Skeletal muscle tissue (tissue), 4 donors: ENCODE data around the gene STARD3NL. TPM values are rescaled to one million over a fixed set of nuclear protein-coding genes. Genes with fewer than 3 reads are reported as not detected.

Source experiments
- H3K27ac ChIP-seq: one replicate; pipeline ENCODE4 v1.7.0; 2013; ENCODE audit warnings: mild to moderate bottlenecking, low read depth, low read length, inconsistent platforms
- H3K27me3 ChIP-seq, 3 donors: one replicate each; pipeline ENCODE4 v1.7.0; 2013; ENCODE audit warnings: low read length in 3 of 3; ENCODE audit not compliant: control insufficient read depth in 3 of 3, insufficient read depth in 3 of 3
- H3K36me3 ChIP-seq, 3 donors: one replicate each; pipeline ENCODE4 v1.7.0; 2013; ENCODE audit warnings: low read length in 3 of 3; ENCODE audit not compliant: control insufficient read depth in 3 of 3, insufficient read depth in 3 of 3
- H3K4me1 ChIP-seq, 3 donors: one replicate each; pipeline ENCODE4 v1.7.0; 2013; ENCODE audit warnings: low read length in 3 of 3, mild to moderate bottlenecking in 3 of 3; ENCODE audit not compliant: control insufficient read depth in 3 of 3, insufficient read depth in 3 of 3
- H3K4me3 ChIP-seq, 3 donors: one replicate each; pipeline ENCODE4 v1.7.0; 2013; ENCODE audit warnings: low read length in 3 of 3
- H3K9ac ChIP-seq, 3 donors: one replicate each; pipeline ENCODE4 v1.7.0; 2013; ENCODE audit warnings: low read length in 3 of 3, mild to moderate bottlenecking in 3 of 3, moderate library complexity in 2 of 3, low read depth in 1 of 3
- H3K9me3 ChIP-seq, 3 donors: one replicate each; pipeline ENCODE4 v1.7.0; 2013; ENCODE audit warnings: low read length in 3 of 3; ENCODE audit not compliant: control insufficient read depth in 3 of 3
- total RNA-seq: library from RNA; depleted of rRNA; stranded (reverse); fragments of >200 nt; gene quantifications from one replicate; pipeline ENCODE4 v1.2.3, GENCODE V29; 2014
- donor health status: Osteomylitis.

The STARD3NL gene
- total RNA-seq, 1 donor from 2014 or later: 28.2 TPM

DNA sequence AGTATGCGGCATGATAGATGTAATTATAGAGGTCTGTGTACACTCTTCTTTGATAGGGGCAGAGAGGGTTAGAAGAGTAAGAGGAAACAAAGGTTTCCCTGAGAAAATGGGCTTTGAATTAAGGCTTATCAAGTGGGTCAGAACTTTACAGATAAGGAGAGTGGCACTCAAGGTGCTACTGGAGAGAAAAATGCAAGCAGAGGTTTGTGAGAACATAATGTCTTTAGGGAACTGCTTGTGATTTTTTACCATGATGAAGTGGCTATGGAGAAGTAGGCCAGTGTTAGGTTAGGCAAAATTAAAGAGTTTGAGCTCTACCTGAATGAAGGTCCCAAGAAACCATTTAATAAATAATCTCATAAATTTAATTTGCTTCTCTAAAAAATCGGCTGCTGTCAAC, 14.3 kb downstream of the STARD3NL start:
- no peak overlapping the region for H3K4me3 ChIP-seq
- H3K9me3 ChIP-seq: no peaks in the 10 kb centered on the region
- H3K4me1 ChIP-seq: peaks cover 2 to 8% (median 3%) of the 10 kb centered on the region in 3 donors
- H3K9ac ChIP-seq: no peak overlapping the region
- no peaks in the 10 kb centered on the region for H3K36me3 ChIP-seq
- no peaks in the 10 kb centered on the region for H3K27me3 ChIP-seq
- H3K27ac ChIP-seq: no peak overlapping the region

DNA sequence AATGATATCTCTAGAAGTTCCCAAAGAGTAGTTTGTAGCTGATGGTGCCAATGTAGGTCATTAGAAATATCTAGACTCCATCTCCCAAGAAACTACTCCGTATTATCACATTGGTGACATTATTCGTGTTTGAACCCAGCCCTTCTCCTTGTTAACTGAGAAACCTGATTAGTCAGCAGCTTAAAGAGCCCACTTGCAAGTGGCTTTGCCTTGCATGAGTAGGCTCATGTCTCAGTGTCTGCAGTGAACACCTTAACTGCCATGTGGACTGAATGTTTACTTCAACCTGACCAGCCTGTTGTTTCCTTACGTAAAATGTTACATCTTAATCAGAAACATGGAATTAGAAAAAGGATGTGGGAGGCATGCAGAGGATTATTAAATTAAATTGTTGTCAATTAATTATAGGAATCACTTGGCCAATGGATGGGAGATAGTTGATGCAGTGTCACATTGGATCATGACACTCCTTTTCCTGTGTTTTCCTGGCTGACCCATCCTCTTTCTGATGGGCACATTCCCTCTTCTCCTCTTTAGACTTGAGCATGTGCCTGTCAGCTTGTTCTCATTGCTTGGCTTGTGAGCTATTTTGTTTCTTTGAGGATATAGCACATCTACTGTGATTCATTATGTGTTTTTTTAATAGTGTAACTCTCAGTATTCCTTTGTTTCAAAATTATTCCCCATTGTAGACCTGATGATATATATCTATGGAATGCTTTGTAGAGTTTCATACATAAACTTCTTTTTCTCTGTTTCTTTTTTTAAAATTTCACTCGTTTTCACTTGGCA, 18.0 kb downstream of the STARD3NL start:
- Histone ChIP-seq H3K36me3 (no peaks in the 10 kb centered on the region), H3K9me3 (no peaks in the 10 kb centered on the region), H3K27ac (no peak overlapping the region), H3K4me1 (peaks cover 0 to 6% (median 0%) of the 10 kb centered on the region in 3 donors), H3K9ac (no peak overlapping the region), H3K4me3 (no peak overlapping the region), H3K27me3 (no peaks in the 10 kb centered on the region)

DNA sequence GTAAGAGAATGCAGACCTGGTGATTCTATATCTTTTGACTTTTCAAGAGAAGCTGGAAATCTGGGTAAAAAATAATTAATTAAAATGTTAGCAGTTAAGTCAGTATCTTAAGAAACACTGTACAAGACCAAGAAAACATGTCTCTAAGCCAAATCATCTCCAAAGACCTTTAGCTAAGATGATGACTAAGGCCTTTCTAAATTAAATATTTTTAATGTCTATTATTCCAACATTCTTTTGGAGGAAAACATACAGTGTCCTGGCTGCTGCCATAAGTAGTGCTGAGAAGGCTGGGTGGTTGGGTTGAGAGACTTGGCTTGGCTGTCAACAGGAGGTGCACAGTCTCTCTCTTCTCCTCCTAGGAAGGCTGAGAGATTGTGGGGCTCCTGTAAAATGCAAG, 20.3 kb downstream of the STARD3NL start:
- H3K4me1 ChIP-seq: peaks cover 0 to 6% (median 0%) of the 10 kb centered on the region in 3 donors
- no peaks in the 10 kb centered on the region for H3K9me3 ChIP-seq

DNA sequence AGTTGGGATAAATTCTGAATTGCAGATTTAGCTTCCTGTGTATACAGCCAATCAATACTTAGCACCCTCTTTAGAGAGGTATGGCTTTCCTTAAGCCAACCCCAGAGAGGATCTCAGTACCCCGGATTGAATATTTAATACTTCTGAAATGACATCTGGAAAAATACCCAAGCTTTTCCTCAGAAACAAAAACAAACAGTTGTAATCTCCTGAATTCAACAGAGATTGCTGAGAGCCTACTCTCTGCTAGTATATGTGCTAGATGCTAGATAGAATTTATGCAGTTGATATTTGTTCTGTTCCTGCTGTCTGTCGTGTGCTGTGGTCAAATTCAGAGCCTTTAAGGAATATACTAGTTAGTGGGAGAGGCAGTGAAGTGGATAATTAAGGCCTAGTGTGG, 21.1 kb downstream of the STARD3NL start:
- no peaks in the 10 kb centered on the region for H3K36me3 ChIP-seq
- H3K4me3 ChIP-seq: no peak overlapping the region
- H3K27me3 ChIP-seq: no peaks in the 10 kb centered on the region
- peaks cover 0 to 6% (median 0%) of the 10 kb centered on the region in 3 donors for H3K4me1 ChIP-seq
- no peak overlapping the region for H3K27ac ChIP-seq
- no peak overlapping the region for H3K9ac ChIP-seq
- H3K9me3 ChIP-seq: no peaks in the 10 kb centered on the region

More for the DNA sequence above, 20.3 kb downstream of the STARD3NL start:
- Histone ChIP-seq H3K27me3 (no peaks in the 10 kb centered on the region), H3K36me3 (no peaks in the 10 kb centered on the region), H3K9ac (no peak overlapping the region), H3K4me3 (no peak overlapping the region), H3K27ac (no peak overlapping the region)

DNA sequence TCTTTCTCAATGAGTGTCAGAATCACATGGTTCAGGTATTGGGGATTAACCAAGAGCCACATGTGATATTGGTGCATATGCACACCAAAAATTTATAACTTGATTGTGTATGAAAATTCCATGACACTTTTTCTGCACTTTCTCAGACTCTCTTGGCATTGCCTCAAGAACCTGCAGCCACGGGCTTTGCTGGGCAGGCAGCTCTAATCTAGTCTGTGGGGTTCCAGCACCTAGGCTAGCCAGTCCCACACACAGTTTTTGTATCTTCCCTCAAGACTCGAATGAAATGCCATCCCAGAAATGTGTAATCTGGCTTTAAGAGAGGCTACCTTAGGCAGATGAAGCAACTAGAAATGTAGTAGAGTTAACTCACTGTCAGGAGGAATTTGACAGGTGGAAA, 21.7 kb downstream of the STARD3NL start:
- Histone ChIP-seq H3K27me3 (no peaks in the 10 kb centered on the region), H3K36me3 (no peaks in the 10 kb centered on the region), H3K27ac (no peak overlapping the region), H3K4me3 (no peak overlapping the region), H3K9ac (no peak overlapping the region), H3K4me1 (peaks cover 0 to 6% (median 0%) of the 10 kb centered on the region in 3 donors), H3K9me3 (no peaks in the 10 kb centered on the region)

DNA sequence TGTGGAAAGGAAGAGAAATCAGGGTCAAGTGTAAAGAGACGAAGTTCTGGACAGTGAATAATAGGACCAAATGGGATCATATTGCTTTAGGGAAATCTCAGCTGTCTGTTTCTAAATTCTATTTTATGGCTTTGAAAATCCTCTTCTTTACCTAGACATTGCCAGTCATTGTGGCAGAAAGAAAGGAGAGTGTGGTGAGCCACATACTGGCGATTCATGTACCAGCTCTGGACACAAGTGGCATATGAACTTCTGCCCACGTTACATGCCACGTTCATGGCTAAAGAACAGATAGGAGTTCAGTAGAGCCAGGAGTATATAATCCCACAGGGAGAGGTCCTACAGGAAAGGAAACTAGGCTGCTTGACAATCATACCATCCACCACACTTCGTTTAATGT, 28.0 kb downstream of the STARD3NL start:
- Histone ChIP-seq H3K4me3 (no peak overlapping the region), H3K9me3 (no peaks in the 10 kb centered on the region), H3K36me3 (peaks cover 0 to 4% (median 3%) of the 10 kb centered on the region in 3 donors)

DNA sequence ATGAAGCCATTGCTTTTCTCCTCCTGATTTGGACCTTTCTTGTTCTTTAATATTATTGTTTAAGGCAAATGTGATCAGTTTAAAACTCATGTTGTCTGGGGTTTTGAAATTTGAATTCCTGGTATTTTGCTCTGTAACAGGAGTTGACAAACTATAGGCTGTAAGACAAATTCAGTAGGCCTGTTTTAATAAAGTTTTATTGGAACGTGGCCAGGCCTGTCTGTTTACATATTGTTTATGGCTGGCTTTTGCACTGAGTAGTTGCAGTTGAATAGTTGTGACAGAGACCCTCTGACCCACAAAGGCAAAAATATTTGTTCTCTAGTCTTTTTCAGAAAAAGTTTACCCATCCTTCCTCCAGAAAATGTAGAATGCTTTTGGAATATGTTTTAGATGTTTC, 29.8 kb downstream of the STARD3NL start:
- no peak overlapping the region for H3K27ac ChIP-seq
- peaks cover 0 to 5% (median 3%) of the 10 kb centered on the region in 3 donors for H3K4me1 ChIP-seq
- no peaks in the 10 kb centered on the region for H3K9me3 ChIP-seq
- H3K4me3 ChIP-seq: no peak overlapping the region
- H3K9ac ChIP-seq: no peak overlapping the region
- H3K36me3 ChIP-seq: peaks cover 0 to 4% (median 3%) of the 10 kb centered on the region in 3 donors
- no peaks in the 10 kb centered on the region for H3K27me3 ChIP-seq

More for the DNA sequence above, 28.0 kb downstream of the STARD3NL start:
- H3K27ac ChIP-seq: no peak overlapping the region
- no peaks in the 10 kb centered on the region for H3K27me3 ChIP-seq
- H3K4me1 ChIP-seq: no peaks in the 10 kb centered on the region
- no peak overlapping the region for H3K9ac ChIP-seq

DNA sequence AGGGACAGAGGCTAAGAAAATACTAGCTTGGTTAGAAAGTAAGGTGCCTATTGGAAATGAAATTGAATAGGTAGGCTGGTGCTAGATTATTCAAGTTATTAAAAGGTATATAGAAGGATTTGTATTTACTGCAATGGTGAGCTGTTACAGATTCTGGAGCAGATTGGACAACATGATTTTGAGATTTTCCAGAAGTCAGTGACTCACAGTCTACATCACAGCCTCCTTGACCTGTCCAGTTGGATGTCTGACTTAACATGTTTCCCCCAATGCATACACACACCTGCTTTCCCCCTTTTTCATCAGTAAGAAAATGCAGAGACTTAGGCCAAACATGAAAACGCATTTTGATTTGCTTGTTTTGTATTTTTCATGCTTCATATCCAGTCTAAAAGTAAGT, 33.4 kb downstream of the STARD3NL start:
- H3K27me3 ChIP-seq: no peaks in the 10 kb centered on the region
- peaks cover 0 to 11% (median 6%) of the 10 kb centered on the region in 3 donors for H3K36me3 ChIP-seq
- H3K4me3 ChIP-seq: no peak overlapping the region
- peaks cover 7 to 15% (median 14%) of the 10 kb centered on the region in 3 donors for H3K4me1 ChIP-seq
- no peak overlapping the region for H3K9ac ChIP-seq
- no peaks in the 10 kb centered on the region for H3K9me3 ChIP-seq
- H3K27ac ChIP-seq: no peak overlapping the region

DNA sequence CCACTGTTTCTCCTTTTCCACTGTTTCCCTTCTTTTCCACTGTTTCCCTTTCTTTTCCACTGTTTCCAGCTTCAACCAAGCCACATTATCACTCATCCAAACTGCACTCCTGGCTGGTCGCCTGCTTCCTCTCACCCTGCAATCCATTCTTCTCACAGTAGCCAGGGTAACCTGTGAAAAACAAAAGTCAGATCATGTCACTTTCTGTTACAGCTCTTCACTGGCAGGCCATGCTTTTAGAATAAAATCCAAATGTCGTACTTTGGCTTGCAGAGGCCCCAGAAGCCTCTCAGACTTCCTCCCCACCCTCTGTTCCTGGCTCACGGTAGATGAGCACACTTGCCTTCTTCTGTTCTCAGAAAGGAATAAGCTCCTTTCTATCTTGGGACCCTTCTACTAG, 33.9 kb downstream of the STARD3NL start:
- Histone ChIP-seq H3K27me3 (no peaks in the 10 kb centered on the region), H3K9ac (no peak overlapping the region), H3K36me3 (peaks cover 0 to 14% (median 8%) of the 10 kb centered on the region in 3 donors), H3K27ac (no peak overlapping the region), H3K4me1 (peaks cover 10 to 18% (median 15%) of the 10 kb centered on the region in 3 donors), H3K9me3 (no peaks in the 10 kb centered on the region), H3K4me3 (no peak overlapping the region)

DNA sequence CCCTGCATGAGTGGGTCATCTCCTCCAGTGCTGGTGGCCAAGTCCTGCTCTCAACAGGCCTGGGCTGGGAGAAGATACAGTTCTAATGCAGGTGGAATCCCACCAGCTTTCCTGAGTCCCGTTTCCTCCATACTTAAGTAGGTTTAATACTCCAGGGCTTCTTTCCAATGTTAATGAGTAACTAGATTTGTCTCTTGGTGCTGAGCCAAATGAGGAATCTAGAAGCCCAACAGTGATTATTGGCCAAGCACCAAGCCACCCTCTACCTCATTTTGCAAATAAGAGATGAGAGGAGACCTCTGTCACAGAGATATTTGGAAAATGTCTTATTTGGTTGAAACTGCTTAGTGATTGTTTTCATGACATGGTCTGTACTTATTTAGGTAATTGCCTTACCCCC, 37.1 kb downstream of the STARD3NL start:
- no peaks in the 10 kb centered on the region for H3K9me3 ChIP-seq
- no peak overlapping the region for H3K27ac ChIP-seq
- H3K4me1 ChIP-seq: peaks cover 10 to 18% (median 15%) of the 10 kb centered on the region in 3 donors
- no peak overlapping the region for H3K4me3 ChIP-seq
- no peaks in the 10 kb centered on the region for H3K27me3 ChIP-seq
- H3K9ac ChIP-seq: no peak overlapping the region
- peaks cover 12 to 35% (median 23%) of the 10 kb centered on the region in 3 donors for H3K36me3 ChIP-seq
